Measurements from ENCODE around the gene CFAP74. TPM values are rescaled to one million over a fixed set of nuclear protein-coding genes. Genes with fewer than 3 reads are reported as not detected.

Gene CFAP74
- total RNA-seq, 4 donors from 2014 or later, result not detected

- Histone ChIP-seq H3K27ac (no peak overlapping the region), H3K36me3 (no peaks in the 10 kb centered on the region), H3K4me3 (no peak overlapping the region), H3K4me1 (peaks cover 49 to 53% of the 10 kb centered on the region in 2 donors), H3K9me3 (no peaks in the 10 kb centered on the region), H3K27me3 (no peaks in the 10 kb centered on the region)
- in situ Hi-C loops (cut with MboI; ENCODE audit: low sequenced_read_pairs in 4 of 4) (loop anchor here in 1 of 4 donors (25.0 kb wide), 1 partner anchor 113 kb away; no protein-coding TSS in a partner anchor), intact Hi-C loops (cut with DNase I; ENCODE audit: low total_unique reads) (no loop called here)
- ATAC-seq (no peak), DNase-seq (no peak)
- TF ChIP-seq CTCF (IDR thresholded peaks at IDR 0.05 in 4 of 5, conservative IDR thresholded peaks at IDR 0.05 in 1 of 5), result no peak
- no peak for TF ChIP-seq POLR2A (IDR thresholded peaks at IDR 0.05)
Measured at GRCh38 chr1:1874901-1875300, 128.7 kb downstream of the CFAP74 start.

GRCh38 chr1:1873186-1873585 is 130.4 kb downstream of the CFAP74 start:
- TF ChIP-seq CTCF (IDR thresholded peaks at IDR 0.05 in 4 of 5, conservative IDR thresholded peaks at IDR 0.05 in 1 of 5) (no peak), POLR2A (IDR thresholded peaks at IDR 0.05) (no peak)
- peak in 1 of 2 donors; percentile 51 for ATAC-seq
- H3K27ac ChIP-seq, result peak overlapping the region; percentile 12 to 56 (median 42)
- no peaks in the 10 kb centered on the region for H3K27me3 ChIP-seq
- no peaks in the 10 kb centered on the region for H3K36me3 ChIP-seq
- no peak overlapping the region for H3K4me3 ChIP-seq
- peaks cover 46 to 56% of the 10 kb centered on the region in 2 donors for H3K4me1 ChIP-seq
- no peaks in the 10 kb centered on the region for H3K9me3 ChIP-seq
- intact Hi-C loops (cut with DNase I; ENCODE audit: low total_unique reads) (no loop called here), in situ Hi-C loops (cut with MboI; ENCODE audit: low sequenced_read_pairs in 4 of 4) (no loop called here)
- DNase-seq, result no peak

GRCh38 chr1:1872329-1872994 is 131.1 kb downstream of the CFAP74 start:
- ATAC-seq, result no peak
- intact Hi-C loops (cut with DNase I; ENCODE audit: low total_unique reads), result no loop called here
- no peaks in the 10 kb centered on the region for H3K9me3 ChIP-seq
- no peak overlapping the region for H3K4me3 ChIP-seq
- no peaks in the 10 kb centered on the region for H3K36me3 ChIP-seq
- no peak for DNase-seq
- peak overlapping the region in 2 of 4 donors; percentile 40 to 56 for H3K27ac ChIP-seq
- TF ChIP-seq POLR2A (IDR thresholded peaks at IDR 0.05), result no peak
- no peak for TF ChIP-seq CTCF (IDR thresholded peaks at IDR 0.05 in 4 of 5, conservative IDR thresholded peaks at IDR 0.05 in 1 of 5)
- H3K27me3 ChIP-seq, result no peaks in the 10 kb centered on the region
- in situ Hi-C loops (cut with MboI; ENCODE audit: low sequenced_read_pairs in 4 of 4), result no loop called here
- peaks cover 41 to 52% of the 10 kb centered on the region in 2 donors for H3K4me1 ChIP-seq

Other genes starting within 250 kb of the CFAP74 start
- gene NADK, start 225.3 kb downstream of the CFAP74 start, total RNA-seq, result 10 to 100 TPM; 20.1 to 33.1 (median 32.5) TPM
- 10 to 100 TPM; 29.9 to 44.1 (median 37.2) TPM for gene GNB1, start 112.7 kb downstream of the CFAP74 start, total RNA-seq
- 1 to 10 TPM in 2 of 4 donors, not detected in 2; 4.8 to 7.0 TPM for gene CALML6, start 88.5 kb downstream of the CFAP74 start, total RNA-seq
- gene TMEM52, start 84.5 kb downstream of the CFAP74 start, total RNA-seq, result 100 to 1,000 TPM in 1 of 4 donors, 10 to 100 TPM in 3; 43.3 to 155 (median 67.2) TPM
- 1 to 10 TPM in 1 of 4 donors, not detected in 3; 1.9 TPM for gene GABRD, start 15.6 kb upstream of the CFAP74 start, total RNA-seq
- gene PRKCZ, start 46.6 kb upstream of the CFAP74 start, total RNA-seq, result under 1 TPM in 2 of 4 donors, not detected in 2; 0.16 to 0.87 TPM
- 10 to 100 TPM; 12.1 to 26.2 (median 17.3) TPM for gene FAAP20, start 191.0 kb upstream of the CFAP74 start, total RNA-seq
- 10 to 100 TPM in 3 of 4 donors, 1 to 10 TPM in 1; 7.8 to 32.2 (median 22.4) TPM for gene SKI, start 224.5 kb upstream of the CFAP74 start, total RNA-seq